Endothelial cell of umbilical vein (primary cell): ENCODE measurements around the gene RND3.

Experiments
- EZH2 ChIP-seq: IDR thresholded peaks from 2 replicates; pipeline ENCODE4 v1.6.1; 2012; ENCODE audit warnings: borderline replicate concordance, low read depth, mild to moderate bottlenecking, moderate library complexity, low read length, inconsistent platforms; ENCODE audit not compliant: severe bottlenecking
- POLR2A ChIP-seq: IDR thresholded peaks from 2 replicates; pipeline ENCODE4 v1.6.1; 2012; ENCODE audit warnings: low read depth, mild to moderate bottlenecking, control low read depth, low read length
- POLR2AphosphoS5 ChIP-seq: IDR thresholded peaks from 2 replicates; pipeline ENCODE4 v1.6.1; 2012; ENCODE audit warnings: low read depth, mild to moderate bottlenecking, control low read depth, low read length, moderate library complexity; ENCODE audit not compliant: insufficient read depth
- TF ChIP-seq, protein P1 (sequence below), 2 donors: IDR thresholded peaks; 1 replicate in 1 of 2; 2 replicates in 1 of 2; pipeline ENCODE4 v1.5.1; 2011; ENCODE audit warnings: low read length in 2 of 2, mild to moderate bottlenecking in 2 of 2, moderate library complexity in 2 of 2, control low read depth in 1 of 2, inconsistent platforms in 1 of 2, low read depth in 1 of 2; ENCODE audit not compliant: insufficient read depth in 1 of 2; ENCODE audit errors: extremely low read depth in 1 of 2

DNA sequence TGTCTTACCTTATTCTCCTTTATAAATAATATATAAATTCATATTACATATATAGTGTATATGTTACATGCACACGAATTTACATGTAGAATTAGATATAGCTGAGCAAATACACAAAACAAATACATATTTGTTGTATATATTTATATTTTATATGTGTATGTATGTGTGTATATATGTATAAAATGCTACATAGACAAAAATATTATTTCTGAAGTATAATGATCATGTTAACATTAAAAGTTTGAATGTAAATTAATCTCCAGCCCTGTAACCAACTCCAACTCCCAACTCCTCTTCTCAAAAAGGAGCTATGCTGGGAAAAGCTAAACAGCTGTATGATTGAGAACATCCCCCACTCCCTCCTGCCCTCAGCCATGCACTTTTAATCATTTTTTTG is 42.7 kb upstream of the RND3 start:
- TF ChIP-seq, protein P1, sequence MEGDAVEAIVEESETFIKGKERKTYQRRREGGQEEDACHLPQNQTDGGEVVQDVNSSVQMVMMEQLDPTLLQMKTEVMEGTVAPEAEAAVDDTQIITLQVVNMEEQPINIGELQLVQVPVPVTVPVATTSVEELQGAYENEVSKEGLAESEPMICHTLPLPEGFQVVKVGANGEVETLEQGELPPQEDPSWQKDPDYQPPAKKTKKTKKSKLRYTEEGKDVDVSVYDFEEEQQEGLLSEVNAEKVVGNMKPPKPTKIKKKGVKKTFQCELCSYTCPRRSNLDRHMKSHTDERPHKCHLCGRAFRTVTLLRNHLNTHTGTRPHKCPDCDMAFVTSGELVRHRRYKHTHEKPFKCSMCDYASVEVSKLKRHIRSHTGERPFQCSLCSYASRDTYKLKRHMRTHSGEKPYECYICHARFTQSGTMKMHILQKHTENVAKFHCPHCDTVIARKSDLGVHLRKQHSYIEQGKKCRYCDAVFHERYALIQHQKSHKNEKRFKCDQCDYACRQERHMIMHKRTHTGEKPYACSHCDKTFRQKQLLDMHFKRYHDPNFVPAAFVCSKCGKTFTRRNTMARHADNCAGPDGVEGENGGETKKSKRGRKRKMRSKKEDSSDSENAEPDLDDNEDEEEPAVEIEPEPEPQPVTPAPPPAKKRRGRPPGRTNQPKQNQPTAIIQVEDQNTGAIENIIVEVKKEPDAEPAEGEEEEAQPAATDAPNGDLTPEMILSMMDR (IDR thresholded peaks at IDR 0.05; ENCODE audit: extremely low read depth in 1 of 2, insufficient read depth in 1 of 2, low read depth in 1 of 2, low read length in 2 of 2) = no peak
- no peak for TF ChIP-seq POLR2A
- TF ChIP-seq EZH2 = no peak
- TF ChIP-seq POLR2AphosphoS5 = no peak
